SK-N-SH (cell line): Measurements from ENCODE around the gene RPP30.

Experiments used
- EP300 ChIP-seq, 2 experiments: IDR thresholded peaks; 2 replicates each; pipeline versions ENCODE4 v1.4.0 to v1.6.1; 2012; ENCODE audit warnings: borderline replicate concordance in 1 of 2, low read depth in 1 of 2, low read length in 1 of 2
- GABPA ChIP-seq: IDR thresholded peaks from 2 replicates; pipeline ENCODE4 v1.4.0; 2012; ENCODE audit warnings: low read depth, mild to moderate bottlenecking
- GATA2 ChIP-seq: sonication (generic); formaldehyde crosslinking; IDR thresholded peaks from 2 replicates; pipeline ENCODE4 v1.5.0; 2020; ENCODE audit warnings: mild to moderate bottlenecking, missing genetic modification reagents
- MXI1 ChIP-seq: IDR thresholded peaks from 2 replicates; pipeline ENCODE4 v1.6.1; 2012; ENCODE audit warnings: mild to moderate bottlenecking, low read depth, low read length, improper control_type of control experiment
- TAF1 ChIP-seq: IDR thresholded peaks from 2 replicates; pipeline ENCODE4 v1.6.1; 2012; ENCODE audit warnings: low read depth, mild to moderate bottlenecking, low read length, moderate library complexity, borderline replicate concordance
- TF ChIP-seq, protein P1 (sequence below): fragments of 200-600 bp; sonication (generic); IDR thresholded peaks from 2 replicates; pipeline ENCODE4 v1.6.1; 2017; ENCODE audit warnings: antibody characterized with exemption, mild to moderate bottlenecking, moderate library complexity

DNA sequence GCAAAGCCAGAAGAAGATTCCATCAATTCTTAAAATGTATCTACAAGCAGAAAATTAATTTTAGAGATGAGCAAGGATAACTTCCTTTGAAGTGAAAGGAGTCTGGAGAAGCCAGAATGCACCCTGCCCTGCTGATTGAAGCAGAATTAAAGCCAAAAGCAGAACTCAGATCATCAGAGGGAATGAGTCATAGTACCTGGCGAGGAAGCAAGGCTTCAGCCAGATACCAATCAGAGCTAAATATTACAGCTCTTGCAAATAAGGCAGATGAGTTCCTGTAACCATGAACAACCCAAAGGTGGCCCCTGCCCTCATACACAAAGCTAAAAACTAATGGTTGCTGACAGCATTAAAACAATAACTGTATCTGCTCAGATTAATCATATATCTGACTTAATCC, 24.3 kb upstream of the RPP30 start:
- TF ChIP-seq, protein P1, sequence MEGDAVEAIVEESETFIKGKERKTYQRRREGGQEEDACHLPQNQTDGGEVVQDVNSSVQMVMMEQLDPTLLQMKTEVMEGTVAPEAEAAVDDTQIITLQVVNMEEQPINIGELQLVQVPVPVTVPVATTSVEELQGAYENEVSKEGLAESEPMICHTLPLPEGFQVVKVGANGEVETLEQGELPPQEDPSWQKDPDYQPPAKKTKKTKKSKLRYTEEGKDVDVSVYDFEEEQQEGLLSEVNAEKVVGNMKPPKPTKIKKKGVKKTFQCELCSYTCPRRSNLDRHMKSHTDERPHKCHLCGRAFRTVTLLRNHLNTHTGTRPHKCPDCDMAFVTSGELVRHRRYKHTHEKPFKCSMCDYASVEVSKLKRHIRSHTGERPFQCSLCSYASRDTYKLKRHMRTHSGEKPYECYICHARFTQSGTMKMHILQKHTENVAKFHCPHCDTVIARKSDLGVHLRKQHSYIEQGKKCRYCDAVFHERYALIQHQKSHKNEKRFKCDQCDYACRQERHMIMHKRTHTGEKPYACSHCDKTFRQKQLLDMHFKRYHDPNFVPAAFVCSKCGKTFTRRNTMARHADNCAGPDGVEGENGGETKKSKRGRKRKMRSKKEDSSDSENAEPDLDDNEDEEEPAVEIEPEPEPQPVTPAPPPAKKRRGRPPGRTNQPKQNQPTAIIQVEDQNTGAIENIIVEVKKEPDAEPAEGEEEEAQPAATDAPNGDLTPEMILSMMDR: no peak
- no peak for TF ChIP-seq GABPA
- no peak for TF ChIP-seq GATA2 (CRISPR knock-in tag)
- no peak for TF ChIP-seq MXI1
- no peak for TF ChIP-seq TAF1
- no peak for TF ChIP-seq EP300 (IDR thresholded peaks at IDR 0.05; ENCODE audit: borderline replicate concordance in 1 of 2, low read depth in 1 of 2, low read length in 1 of 2)
